Adrenal gland (tissue), 12 donors: ENCODE measurements around the gene SNRPN. TPM values are rescaled to one million over a fixed set of nuclear protein-coding genes. Genes with fewer than 3 reads are reported as not detected.

Experiments used
- DNase-seq, 7 donors: peaks; one replicate each; pipeline ENCODE4 v3.0.0-alpha.2; 2019 to 2020
- H3K27ac ChIP-seq, 5 donors: fragments of 200-600 bp; sonication (generic) in 4 of 5; 1 replicate in 3 of 5; 2 replicates in 2 of 5; pipeline versions ENCODE4 v1.5.1 to v1.8.0; 2016 to 2020; ENCODE audit warnings: mild to moderate bottlenecking in 1 of 5
- H3K27me3 ChIP-seq: fragments of 200-600 bp; 2 replicates; pipeline ENCODE4 v1.8.0; 2021
- H3K36me3 ChIP-seq, 2 donors: fragments of 200-600 bp; replicated peaks in 1 of 2; 1 replicate in 1 of 2; 2 replicates in 1 of 2; pipeline versions ENCODE4 v1.5.1 to v1.8.0; 2018 to 2022
- H3K4me1 ChIP-seq, 2 donors: fragments of 200-600 bp; replicated peaks in 1 of 2; 1 replicate in 1 of 2; 2 replicates in 1 of 2; pipeline versions ENCODE4 v1.5.1 to v1.8.0; 2018 to 2021
- H3K4me3 ChIP-seq, 4 donors: fragments of 200-600 bp; sonication (generic) in 3 of 4; one replicate each; pipeline ENCODE4 v1.5.1; 2016 to 2018
- H3K9me3 ChIP-seq, 3 donors: fragments of 200-600 bp; sonication (generic) in 1 of 3; replicated peaks in 1 of 3; 1 replicate in 2 of 3; 2 replicates in 1 of 3; pipeline versions ENCODE4 v1.5.1 to v1.8.0; 2016 to 2021
- POLR2A ChIP-seq, 2 donors: fragments of 450-650 bp; IDR thresholded peaks; one replicate each; pipeline ENCODE4 v1.6.1; 2017; ENCODE audit warnings: antibody characterized with exemption in 2 of 2, mild to moderate bottlenecking in 2 of 2, moderate library complexity in 1 of 2
- WGBS, 4 donors: extraction: QIAGEN DNeasy Blood & Tissue Kit in 2 of 4; methylation state at CpG; one replicate each; pipeline versions ENCODE4 v1.1.5 to v1.1.7; 2013 to 2017; 5-methylcytosine and 5-hydroxymethylcytosine counted together
- intact Hi-C, 2 donors: fragments of 100-400 bp; cut with DNase I; formaldehyde crosslinking; loops; one replicate each; pipeline versions ENCODE4 v1.14.1 to v1.15.0; 2022 to 2023
- polyA plus RNA-seq, 3 donors: library from polyadenylated mRNA; stranded (reverse); fragments of 200-250 nt in 2 of 3; fragments of 350-450 nt in 1 of 3; fragmentation: Illumina TruSeq in 1 of 3; extraction: RNeasy Lipid Tissue Mini Kit (QIAGEN cat#74804) in 1 of 3; gene quantifications; one replicate each; pipeline ENCODE4 v1.2.3, GENCODE V29; 2013 to 2014
- small RNA-seq, 2 donors: library from RNA; depleted of rRNA; stranded (forward); fragments of <200 nt; gene quantifications; one replicate each; pipeline ENCODE3, GENCODE V24; 2016
- total RNA-seq, 9 donors: library from RNA; depleted of rRNA in 4 of 9; stranded (reverse); fragments of >200 nt in 4 of 9; fragments of 120-200 nt in 1 of 9; fragmentation: NEBNext Ultra II Directional in 1 of 9; extraction: Animal tissue kit (Norgen Biotek cat#: 25700) in 1 of 9; gene quantifications; one replicate each; pipeline versions ENCODE4 v1.1.0 to v1.2.4, GENCODE V29; 2013 to 2023
- TF ChIP-seq, protein P1 (sequence below), 6 experiments: fragments of 450-650 bp in 4 of 6; fragments of 200-600 bp in 2 of 6; sonication (generic) in 1 of 6; IDR thresholded peaks; 1 replicate in 5 of 6; 2 replicates in 1 of 6; pipeline versions ENCODE4 v1.5.1 to v1.8.0; 2016 to 2021; ENCODE audit warnings: antibody characterized with exemption in 6 of 6, mild to moderate bottlenecking in 2 of 6, moderate library complexity in 1 of 6
- donor health status: healthy with polysubstance abuse.
- donor health status: Bipolar disorder and iron deficiency.
- donor health status: DM: yes; HTN: yes; CAD: no.
- donor health status: DM: no; HTN: no; CAD: no.
- donor health status: DM: no; HTN: no; CAD: no.
- donor health status: DM: yes; HTN: yes; CAD: no.

Gene SNRPN
- total and polyA plus RNA-seq, 12 donors = 164 to 394 (median 222) TPM

DNA sequence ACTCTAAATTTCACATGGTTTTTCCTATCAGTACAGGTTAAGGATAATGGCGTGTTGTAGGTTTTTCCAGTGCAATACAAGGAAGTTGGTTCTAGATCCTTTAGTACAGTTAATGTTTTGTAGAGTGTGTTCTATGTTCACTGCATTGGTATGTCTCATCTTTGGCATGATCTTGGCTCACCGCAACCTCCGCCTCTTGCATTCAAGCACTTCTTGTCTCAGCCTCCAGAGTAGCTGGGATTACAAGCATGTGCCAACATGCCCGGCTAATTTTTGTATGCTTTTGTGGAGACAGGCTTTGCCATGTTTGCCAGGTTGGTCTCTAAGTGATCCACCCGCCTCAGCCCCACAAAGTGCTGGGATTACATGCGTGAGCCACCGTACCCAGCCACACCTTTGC lies 30.4 kb downstream of the SNRPN start:
- H3K27ac ChIP-seq = no peak overlapping the region
- TF ChIP-seq POLR2A (IDR thresholded peaks at IDR 0.05) = no peak
- no peaks in the 10 kb centered on the region for H3K9me3 ChIP-seq
- H3K27me3 ChIP-seq = no peaks in the 10 kb centered on the region
- no peaks in the 10 kb centered on the region for H3K4me1 ChIP-seq
- intact Hi-C loops = loop anchor here in 1 of 2 donors (5.0 kb wide), 1 partner anchor 97 kb away; no protein-coding TSS in a partner anchor
- 80 to 92% (median 88%) methylated on average over 7 of the region's 7 CpGs for WGBS, 4 donors
- H3K4me3 ChIP-seq = no peak overlapping the region
- DNase-seq = no peak
- peaks cover 0 to 31% of the 10 kb centered on the region in 2 donors for H3K36me3 ChIP-seq

DNA sequence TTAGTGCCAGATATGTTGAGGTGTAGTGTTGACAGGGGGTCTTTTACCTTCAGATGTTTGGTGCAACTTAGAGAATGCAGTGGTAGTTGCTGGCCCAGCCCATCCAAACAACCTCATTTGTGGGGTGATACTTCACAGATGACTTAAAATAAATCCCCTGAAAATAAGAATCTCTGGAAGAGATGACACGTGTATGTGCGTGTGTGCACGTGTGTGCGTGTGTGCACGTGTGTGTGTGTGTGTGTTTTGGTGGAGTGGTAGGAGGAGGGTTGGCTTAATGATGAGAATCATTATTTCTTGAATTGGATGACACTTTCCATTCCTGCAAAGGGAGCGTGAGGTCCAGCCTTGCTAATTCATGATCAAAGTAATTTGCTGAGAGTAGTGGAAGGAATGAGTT lies 31.9 kb downstream of the SNRPN start:
- H3K27me3 ChIP-seq = no peaks in the 10 kb centered on the region
- intact Hi-C loops = loop anchor here in 1 of 2 donors (5.0 kb wide), 1 partner anchor 96 kb away; no protein-coding TSS in a partner anchor
- H3K36me3 ChIP-seq = peaks cover 0 to 17% of the 10 kb centered on the region in 2 donors
- WGBS, 4 donors = 74 to 93% (median 85%) methylated on average over 6 of the region's 6 CpGs
- TF ChIP-seq POLR2A (IDR thresholded peaks at IDR 0.05) = no peak
- TF ChIP-seq, protein P1, sequence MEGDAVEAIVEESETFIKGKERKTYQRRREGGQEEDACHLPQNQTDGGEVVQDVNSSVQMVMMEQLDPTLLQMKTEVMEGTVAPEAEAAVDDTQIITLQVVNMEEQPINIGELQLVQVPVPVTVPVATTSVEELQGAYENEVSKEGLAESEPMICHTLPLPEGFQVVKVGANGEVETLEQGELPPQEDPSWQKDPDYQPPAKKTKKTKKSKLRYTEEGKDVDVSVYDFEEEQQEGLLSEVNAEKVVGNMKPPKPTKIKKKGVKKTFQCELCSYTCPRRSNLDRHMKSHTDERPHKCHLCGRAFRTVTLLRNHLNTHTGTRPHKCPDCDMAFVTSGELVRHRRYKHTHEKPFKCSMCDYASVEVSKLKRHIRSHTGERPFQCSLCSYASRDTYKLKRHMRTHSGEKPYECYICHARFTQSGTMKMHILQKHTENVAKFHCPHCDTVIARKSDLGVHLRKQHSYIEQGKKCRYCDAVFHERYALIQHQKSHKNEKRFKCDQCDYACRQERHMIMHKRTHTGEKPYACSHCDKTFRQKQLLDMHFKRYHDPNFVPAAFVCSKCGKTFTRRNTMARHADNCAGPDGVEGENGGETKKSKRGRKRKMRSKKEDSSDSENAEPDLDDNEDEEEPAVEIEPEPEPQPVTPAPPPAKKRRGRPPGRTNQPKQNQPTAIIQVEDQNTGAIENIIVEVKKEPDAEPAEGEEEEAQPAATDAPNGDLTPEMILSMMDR (IDR thresholded peaks at IDR 0.05) = no peak
- H3K4me3 ChIP-seq = no peak overlapping the region
- H3K4me1 ChIP-seq = no peaks in the 10 kb centered on the region
- H3K27ac ChIP-seq = no peak overlapping the region
- no peaks in the 10 kb centered on the region for H3K9me3 ChIP-seq
- no peak for DNase-seq

DNA sequence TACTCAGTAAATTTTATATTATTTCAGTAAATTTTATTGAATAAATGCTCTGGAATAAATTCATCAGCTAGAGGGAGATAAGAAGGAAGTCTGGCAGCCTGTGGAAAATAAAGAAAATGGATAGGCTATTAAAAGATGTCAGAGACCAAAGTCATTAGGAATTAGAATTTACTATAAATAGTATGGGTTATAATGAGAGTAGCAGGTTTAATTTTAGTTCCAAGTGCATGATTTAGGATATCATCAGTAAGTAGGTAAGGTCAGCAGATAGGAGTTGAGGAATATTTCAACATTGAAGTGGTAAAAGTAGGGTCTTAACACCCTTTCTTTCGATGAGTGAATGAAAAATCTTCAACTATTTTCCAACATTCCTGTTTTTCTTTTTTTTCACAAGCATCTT lies 64.6 kb downstream of the SNRPN start:
- no peaks in the 10 kb centered on the region for H3K36me3 ChIP-seq
- DNase-seq = no peak
- no peaks in the 10 kb centered on the region for H3K4me1 ChIP-seq
- 38 to 77% (median 70%) methylated on average over 1 of the region's 1 CpG for WGBS, 4 donors
- intact Hi-C loops = no loop called here
- H3K9me3 ChIP-seq = no peaks in the 10 kb centered on the region
- H3K27me3 ChIP-seq = no peaks in the 10 kb centered on the region
- no peak for TF ChIP-seq POLR2A (IDR thresholded peaks at IDR 0.05)
- TF ChIP-seq, protein P1 (IDR thresholded peaks at IDR 0.05) = no peak
- H3K27ac ChIP-seq = no peak overlapping the region
- H3K4me3 ChIP-seq = no peak overlapping the region

DNA sequence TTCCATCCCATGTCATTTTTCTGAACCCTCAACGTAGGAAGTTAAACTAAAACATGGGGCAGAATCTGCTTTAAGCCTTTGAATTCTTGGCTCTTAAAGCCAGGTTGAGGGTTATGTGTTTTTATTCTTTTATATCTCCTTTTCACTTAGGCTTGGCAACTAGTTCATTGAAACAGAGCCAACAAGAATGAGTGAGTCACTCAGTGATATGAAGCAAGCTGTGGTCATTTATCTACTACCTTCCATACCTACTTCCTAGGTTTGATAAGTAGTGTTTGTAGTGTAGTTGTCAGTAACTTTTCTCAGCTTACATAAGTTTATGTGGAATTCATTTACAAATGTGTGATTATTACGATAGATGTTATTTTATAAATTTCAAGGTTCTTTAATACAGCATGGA lies 67.4 kb downstream of the SNRPN start:
- TF ChIP-seq, protein P1 (IDR thresholded peaks at IDR 0.05) = no peak
- no peak for TF ChIP-seq POLR2A (IDR thresholded peaks at IDR 0.05)
- H3K27ac ChIP-seq = no peak overlapping the region
- H3K27me3 ChIP-seq = no peaks in the 10 kb centered on the region
- peaks cover 0 to 3% of the 10 kb centered on the region in 2 donors for H3K36me3 ChIP-seq
- no peaks in the 10 kb centered on the region for H3K4me1 ChIP-seq
- DNase-seq = no peak
- no peak overlapping the region for H3K4me3 ChIP-seq
- 75 to 83% (median 79%) methylated on average over 2 of the region's 2 CpGs for WGBS, 4 donors
- peaks cover 0 to 14% (median 0%) of the 10 kb centered on the region in 3 donors for H3K9me3 ChIP-seq
- intact Hi-C loops = no loop called here

Small RNA genes within 50 kb of the gene (small RNA-seq; reads per million reads assigned to genes)
- gene AC090602.1 (0 reads per million in 2 donors), gene AC124312.4 (0 reads per million in 2 donors), gene AC124312.5 (0 reads per million in 2 donors)

Other genes with a start within 250 kb of the SNRPN start
- 10 to 100 TPM in 6 of 9 donors, 1 to 10 TPM in 2, under 1 TPM in 1; 0.66 to 44.4 (median 19.0) TPM for gene SNURF, start within 50 bp of the SNRPN start, total RNA-seq
- gene SNURF, start within 50 bp of the SNRPN start, polyA plus RNA-seq = 10 to 100 TPM in 1 of 3 donors, 1 to 10 TPM in 2; 6.0 to 52.9 (median 6.7) TPM